Measurements from ENCODE around the gene ITGA11. TPM values are rescaled to one million over a fixed set of nuclear protein-coding genes. Genes with fewer than 3 reads are reported as not detected.

Gene ITGA11
- total and polyA plus RNA-seq, 4 experiments from 2014 or later: not detected

DNA sequence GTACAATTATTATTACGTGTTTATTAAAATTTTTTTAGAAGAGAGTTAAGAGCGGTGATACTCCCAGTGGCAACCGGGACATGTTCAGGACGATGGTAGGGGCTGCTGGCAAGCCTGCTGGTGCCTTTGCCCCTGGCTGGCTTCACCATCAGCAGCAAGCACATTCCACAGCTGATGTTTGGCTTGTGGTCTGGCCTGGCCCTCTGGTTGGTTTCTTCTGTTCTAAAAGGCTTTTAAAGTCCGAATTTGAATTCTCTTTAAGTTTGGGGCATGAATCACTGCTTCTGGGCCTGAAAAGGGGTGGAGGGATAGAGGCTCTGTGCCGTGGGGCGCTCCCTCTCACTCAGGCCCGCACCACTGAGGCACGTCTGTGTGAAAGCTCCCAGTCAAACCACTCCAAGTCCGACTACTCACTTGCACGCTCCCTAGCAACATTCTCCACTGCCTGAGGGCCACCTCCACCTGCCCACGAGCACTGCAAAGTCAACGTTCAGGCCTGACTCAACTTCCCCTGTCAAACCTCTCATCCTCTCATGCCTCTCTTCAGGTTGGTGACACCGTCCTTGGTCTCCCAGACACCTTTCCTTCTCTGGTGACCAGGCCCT is 10.1 kb downstream of the ITGA11 start:
- Mint-ChIP-seq H3K9me3 (peaks cover 0 to 1% (median 0%) of the 10 kb centered on the region in 8 donors), H3K27me3 (peaks cover 0 to 12% of the 10 kb centered on the region in 2 donors)
- CTCF ChIA-PET (ENCODE audit: partially characterized antibody): no interaction called here

DNA sequence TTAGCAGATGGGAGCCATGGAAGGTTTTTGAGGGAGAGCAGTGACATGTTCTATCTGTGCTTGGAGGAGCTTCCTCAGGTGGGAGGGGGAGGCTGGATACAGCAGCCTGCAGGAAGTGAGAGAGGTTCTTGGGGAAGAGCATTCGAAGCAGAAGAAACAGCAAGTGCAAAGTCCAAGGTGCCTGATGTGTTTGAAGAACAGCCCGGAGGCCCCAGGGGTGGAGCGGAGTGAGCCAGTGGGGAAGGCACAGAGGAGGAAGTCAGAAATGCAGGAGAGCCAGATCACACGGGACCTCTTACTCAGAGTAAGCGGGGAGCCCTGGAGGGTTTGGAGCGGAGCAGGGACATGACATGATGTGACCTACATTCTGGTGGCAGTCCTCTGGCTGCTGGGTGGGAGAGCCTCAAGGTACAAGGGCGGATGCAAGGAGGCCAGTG is 10.8 kb downstream of the ITGA11 start:
- H3K36me3 ChIP-seq (ENCODE audit: insufficient read depth, low read length): no peaks in the 10 kb centered on the region
- no peaks in the 10 kb centered on the region for H3K9me3 ChIP-seq (ENCODE audit: control insufficient read depth in 1 of 2, low read length in 2 of 2)
- H3K4me1 ChIP-seq (ENCODE audit: insufficient read depth, low read length): no peaks in the 10 kb centered on the region
- H3K27me3 ChIP-seq (ENCODE audit: insufficient read depth, low read length): no peaks in the 10 kb centered on the region
- no peak overlapping the region for H3K27ac ChIP-seq (ENCODE audit: low read depth, low read length)
- H3K9me3 Mint-ChIP-seq: peaks cover 0 to 1% (median 0%) of the 10 kb centered on the region in 8 donors
- intact Hi-C loops (cut with micrococcal nuclease): no loop called here
- peaks cover 0 to 12% of the 10 kb centered on the region in 2 donors for H3K27me3 Mint-ChIP-seq
- H3K4me3 ChIP-seq (ENCODE audit: low read length in 2 of 2): no peak overlapping the region
- ChIA-PET CTCF (ENCODE audit: partially characterized antibody) (no interaction called here), POLR2A (ENCODE audit: partially characterized antibody) (no interaction called here)
- H3K4me3 Mint-ChIP-seq: no peak overlapping the region
- peaks cover 0 to 1% (median 0%) of the 10 kb centered on the region in 4 donors for H3K4me1 Mint-ChIP-seq
- H3K27ac Mint-ChIP-seq: no peak overlapping the region
- H3K36me3 Mint-ChIP-seq: no peaks in the 10 kb centered on the region
- DNase-seq: no peak

More for the DNA sequence above, 10.1 kb downstream of the ITGA11 start:
- no peaks in the 10 kb centered on the region for H3K4me1 ChIP-seq (ENCODE audit: insufficient read depth, low read length)
- Mint-ChIP-seq H3K36me3 (no peaks in the 10 kb centered on the region), H3K27ac (no peak overlapping the region), H3K4me1 (peaks cover 0 to 1% (median 0%) of the 10 kb centered on the region in 4 donors), H3K4me3 (no peak overlapping the region)
- H3K27ac ChIP-seq (ENCODE audit: low read depth, low read length): no peak overlapping the region
- no peak overlapping the region for H3K4me3 ChIP-seq (ENCODE audit: low read length in 2 of 2)
- H3K36me3 ChIP-seq (ENCODE audit: insufficient read depth, low read length): no peaks in the 10 kb centered on the region
- POLR2A ChIA-PET (ENCODE audit: partially characterized antibody): no interaction called here
- no peak for DNase-seq
- H3K9me3 ChIP-seq (ENCODE audit: control insufficient read depth in 1 of 2, low read length in 2 of 2): no peaks in the 10 kb centered on the region
- no peaks in the 10 kb centered on the region for H3K27me3 ChIP-seq (ENCODE audit: insufficient read depth, low read length)
- intact Hi-C loops (cut with micrococcal nuclease): no loop called here

DNA sequence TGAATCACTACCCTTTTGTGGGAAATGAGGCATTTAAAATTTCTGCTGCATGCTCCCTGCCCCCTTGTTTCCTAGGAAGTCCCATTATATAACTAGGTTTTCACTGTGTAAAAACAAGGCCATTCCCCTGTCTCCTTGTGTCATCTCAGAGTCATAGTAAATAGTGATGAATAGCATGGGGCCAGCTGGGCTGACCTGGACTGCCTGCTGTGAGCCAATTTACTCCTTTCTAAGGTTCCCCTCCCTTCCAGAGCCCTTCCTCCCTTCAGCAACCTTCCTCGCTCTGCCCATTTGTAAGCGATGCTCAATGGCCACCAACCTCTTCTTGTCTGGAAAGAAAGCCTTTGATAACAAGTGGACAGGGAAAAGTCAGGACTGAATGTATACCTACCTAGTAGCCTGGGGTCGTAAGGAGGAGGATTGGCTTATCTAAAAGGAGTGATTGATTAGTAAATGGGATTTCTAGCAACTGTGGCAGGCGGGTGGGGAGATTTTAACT is 11.7 kb downstream of the ITGA11 start:
- Histone ChIP-seq H3K4me3 (ENCODE audit: low read length in 2 of 2) (no peak overlapping the region), H3K9me3 (ENCODE audit: control insufficient read depth in 1 of 2, low read length in 2 of 2) (no peaks in the 10 kb centered on the region), H3K36me3 (ENCODE audit: insufficient read depth, low read length) (no peaks in the 10 kb centered on the region), H3K27ac (ENCODE audit: low read depth, low read length) (no peak overlapping the region), H3K4me1 (ENCODE audit: insufficient read depth, low read length) (no peaks in the 10 kb centered on the region), H3K27me3 (ENCODE audit: insufficient read depth, low read length) (no peaks in the 10 kb centered on the region)
- ChIA-PET POLR2A (ENCODE audit: partially characterized antibody) (no interaction called here), CTCF (ENCODE audit: partially characterized antibody) (no interaction called here)
- Mint-ChIP-seq H3K4me1 (peaks cover 0 to 1% (median 0%) of the 10 kb centered on the region in 4 donors), H3K27me3 (peaks cover 0 to 12% of the 10 kb centered on the region in 2 donors), H3K9me3 (peaks cover 0 to 1% (median 0%) of the 10 kb centered on the region in 8 donors), H3K4me3 (no peak overlapping the region), H3K36me3 (no peaks in the 10 kb centered on the region), H3K27ac (no peak overlapping the region)
- intact Hi-C loops (cut with micrococcal nuclease): no loop called here
- DNase-seq: no peak

DNA sequence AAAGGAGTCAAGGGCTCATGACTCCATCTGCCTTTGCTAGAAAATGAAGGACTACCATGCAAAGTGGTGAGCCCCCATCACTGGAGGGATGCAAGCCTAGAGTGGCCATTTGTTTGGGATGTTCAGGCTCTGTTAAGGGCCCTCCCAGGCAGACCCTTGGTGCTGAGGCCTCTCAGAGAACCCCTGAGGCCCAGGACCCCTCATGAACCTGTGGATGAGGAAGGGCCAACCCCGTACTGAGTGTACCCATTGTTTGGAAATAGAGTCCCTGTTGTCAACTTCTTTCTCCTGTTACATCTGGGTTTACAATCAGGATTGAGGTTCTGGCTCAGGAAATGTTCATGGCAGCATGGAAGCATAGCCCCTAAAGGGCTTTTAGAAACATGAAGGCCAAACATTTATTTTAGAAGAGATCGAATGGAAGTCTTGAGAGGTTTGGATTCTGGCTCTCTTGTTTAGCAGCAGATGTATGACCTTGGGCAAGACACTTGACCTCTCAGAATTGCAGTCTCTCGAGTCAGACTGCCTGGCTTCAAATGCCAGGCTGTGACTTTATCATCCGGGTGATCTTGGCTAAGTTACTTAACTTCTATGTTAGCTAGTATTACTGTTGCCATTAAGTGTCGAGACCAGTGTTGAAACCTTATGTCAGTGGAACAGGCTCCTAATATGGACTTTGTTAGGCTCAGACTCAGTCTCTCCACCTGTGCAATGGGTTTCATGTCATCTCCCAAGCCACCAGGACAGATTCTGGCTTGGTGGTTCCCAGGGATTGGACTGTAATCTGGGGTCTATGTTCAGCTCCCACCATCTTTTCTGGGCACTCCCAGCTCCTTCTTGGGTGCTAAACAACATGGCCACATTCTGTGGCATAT is 12.4 kb downstream of the ITGA11 start:
- H3K4me3 ChIP-seq (ENCODE audit: low read length in 2 of 2): no peak overlapping the region

DNA sequence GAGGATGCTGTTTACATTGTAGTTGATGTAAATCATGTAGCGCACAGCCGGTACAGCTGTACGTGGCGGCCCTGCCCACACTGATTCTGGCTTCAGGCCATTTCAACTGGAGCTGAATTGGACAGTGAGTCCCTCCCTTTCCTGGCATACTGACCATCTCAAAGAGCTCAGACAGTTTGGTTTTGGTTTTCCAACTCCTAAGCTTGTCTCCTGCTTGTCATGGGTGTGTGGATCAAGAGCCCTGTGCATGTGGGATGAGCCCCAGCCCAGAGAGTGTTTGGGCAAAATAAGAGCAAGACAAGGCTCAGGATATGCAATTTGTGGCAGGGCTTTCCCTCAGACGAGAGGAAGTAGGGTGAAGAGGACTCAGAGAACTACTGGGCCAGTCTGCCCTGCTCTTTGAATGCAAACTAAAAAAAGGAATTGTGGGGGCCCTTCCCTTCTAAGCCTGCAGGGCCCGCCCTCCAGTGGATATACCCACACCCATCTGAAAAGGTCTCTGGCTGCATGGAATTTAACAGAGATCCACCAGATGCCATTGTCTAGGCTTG is 13.3 kb downstream of the ITGA11 start:
- peaks cover 0 to 1% (median 0%) of the 10 kb centered on the region in 4 donors for H3K4me1 Mint-ChIP-seq
- ChIA-PET POLR2A (ENCODE audit: partially characterized antibody) (no interaction called here), CTCF (ENCODE audit: partially characterized antibody) (no interaction called here)
- DNase-seq: no peak
- peaks cover 0 to 1% (median 0%) of the 10 kb centered on the region in 8 donors for H3K9me3 Mint-ChIP-seq
- Histone ChIP-seq H3K4me3 (ENCODE audit: low read length in 2 of 2) (no peak overlapping the region), H3K36me3 (ENCODE audit: insufficient read depth, low read length) (no peaks in the 10 kb centered on the region), H3K9me3 (ENCODE audit: control insufficient read depth in 1 of 2, low read length in 2 of 2) (no peaks in the 10 kb centered on the region), H3K27me3 (ENCODE audit: insufficient read depth, low read length) (no peaks in the 10 kb centered on the region), H3K27ac (ENCODE audit: low read depth, low read length) (no peak overlapping the region), H3K4me1 (ENCODE audit: insufficient read depth, low read length) (no peaks in the 10 kb centered on the region)
- H3K36me3 Mint-ChIP-seq: no peaks in the 10 kb centered on the region
- no peak overlapping the region for H3K27ac Mint-ChIP-seq
- no peak overlapping the region for H3K4me3 Mint-ChIP-seq
- intact Hi-C loops (cut with micrococcal nuclease): no loop called here
- H3K27me3 Mint-ChIP-seq: peaks cover 0 to 14% of the 10 kb centered on the region in 2 donors

More for the DNA sequence above, 12.4 kb downstream of the ITGA11 start:
- DNase-seq: no peak
- Histone ChIP-seq H3K27ac (ENCODE audit: low read depth, low read length) (no peak overlapping the region), H3K4me1 (ENCODE audit: insufficient read depth, low read length) (no peaks in the 10 kb centered on the region), H3K36me3 (ENCODE audit: insufficient read depth, low read length) (no peaks in the 10 kb centered on the region), H3K27me3 (ENCODE audit: insufficient read depth, low read length) (no peaks in the 10 kb centered on the region), H3K9me3 (ENCODE audit: control insufficient read depth in 1 of 2, low read length in 2 of 2) (no peaks in the 10 kb centered on the region)
- intact Hi-C loops (cut with micrococcal nuclease): no loop called here
- H3K36me3 Mint-ChIP-seq: no peaks in the 10 kb centered on the region
- peaks cover 0 to 14% of the 10 kb centered on the region in 2 donors for H3K27me3 Mint-ChIP-seq
- POLR2A ChIA-PET (ENCODE audit: partially characterized antibody): no interaction called here
- H3K9me3 Mint-ChIP-seq: peaks cover 0 to 1% (median 0%) of the 10 kb centered on the region in 8 donors
- H3K27ac Mint-ChIP-seq: no peak overlapping the region
- H3K4me1 Mint-ChIP-seq: peaks cover 0 to 1% (median 0%) of the 10 kb centered on the region in 4 donors
- H3K4me3 Mint-ChIP-seq: no peak overlapping the region
- CTCF ChIA-PET (ENCODE audit: partially characterized antibody): no interaction called here

DNA sequence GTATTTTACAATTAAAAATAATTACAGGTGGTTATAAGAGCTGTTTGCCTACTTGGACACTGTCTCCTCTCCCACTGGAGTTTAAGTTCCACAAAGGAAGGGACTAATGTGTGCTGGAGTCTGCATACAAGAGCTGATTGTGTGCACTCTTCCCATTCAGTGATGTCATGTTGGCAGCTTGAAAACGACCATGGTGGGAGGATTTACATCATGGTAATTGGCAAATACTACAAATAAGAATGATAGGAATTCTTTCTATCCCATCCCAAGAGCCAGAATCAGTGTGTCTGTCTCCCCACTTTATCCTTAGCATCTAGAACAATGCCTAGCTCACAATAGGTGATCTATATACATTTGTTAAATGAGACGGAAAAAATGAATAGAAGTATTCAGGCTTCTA is 14.1 kb downstream of the ITGA11 start:
- no peaks in the 10 kb centered on the region for H3K27me3 ChIP-seq (ENCODE audit: insufficient read depth, low read length)
- ChIA-PET CTCF (ENCODE audit: partially characterized antibody) (no interaction called here), POLR2A (ENCODE audit: partially characterized antibody) (no interaction called here)
- no peaks in the 10 kb centered on the region for H3K36me3 ChIP-seq (ENCODE audit: insufficient read depth, low read length)
- Mint-ChIP-seq H3K4me3 (no peak overlapping the region), H3K27me3 (peaks cover 0 to 14% of the 10 kb centered on the region in 2 donors), H3K4me1 (peaks cover 0 to 1% (median 0%) of the 10 kb centered on the region in 4 donors), H3K36me3 (no peaks in the 10 kb centered on the region), H3K9me3 (peaks cover 0 to 1% (median 0%) of the 10 kb centered on the region in 8 donors), H3K27ac (no peak overlapping the region)
- intact Hi-C loops (cut with micrococcal nuclease): no loop called here
- no peak overlapping the region for H3K4me3 ChIP-seq (ENCODE audit: low read length in 2 of 2)
- H3K4me1 ChIP-seq (ENCODE audit: insufficient read depth, low read length): no peaks in the 10 kb centered on the region
- no peak for DNase-seq
- no peak overlapping the region for H3K27ac ChIP-seq (ENCODE audit: low read depth, low read length)
- H3K9me3 ChIP-seq (ENCODE audit: control insufficient read depth in 1 of 2, low read length in 2 of 2): no peaks in the 10 kb centered on the region

DNA sequence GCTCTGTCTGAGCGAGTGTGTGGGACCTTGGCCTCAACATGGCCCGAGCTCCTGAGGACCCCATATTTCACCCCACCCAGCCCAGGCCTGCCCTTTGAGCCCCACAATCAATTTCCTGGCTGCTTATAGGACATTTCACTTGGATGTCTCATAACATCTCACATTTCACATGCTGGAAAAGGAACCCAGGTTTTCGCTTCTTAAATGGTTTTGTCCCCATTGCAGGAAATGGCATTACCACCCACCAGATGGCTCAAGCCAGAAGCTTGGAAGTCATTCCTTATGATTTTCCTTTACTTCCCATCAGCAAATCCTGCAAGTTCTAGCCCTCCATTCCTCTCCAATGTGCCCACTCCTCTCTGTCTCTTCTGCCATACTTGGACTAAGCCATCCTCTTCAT is 14.9 kb downstream of the ITGA11 start:
- Mint-ChIP-seq H3K27me3 (peaks cover 0 to 11% of the 10 kb centered on the region in 2 donors), H3K36me3 (no peaks in the 10 kb centered on the region), H3K4me3 (no peak overlapping the region), H3K9me3 (no peaks in the 10 kb centered on the region), H3K27ac (no peak overlapping the region), H3K4me1 (peaks cover 0 to 1% (median 0%) of the 10 kb centered on the region in 4 donors)
- Histone ChIP-seq H3K4me3 (ENCODE audit: low read length in 2 of 2) (no peak overlapping the region), H3K9me3 (ENCODE audit: control insufficient read depth in 1 of 2, low read length in 2 of 2) (no peaks in the 10 kb centered on the region), H3K36me3 (ENCODE audit: insufficient read depth, low read length) (no peaks in the 10 kb centered on the region), H3K27me3 (ENCODE audit: insufficient read depth, low read length) (no peaks in the 10 kb centered on the region), H3K27ac (ENCODE audit: low read depth, low read length) (no peak overlapping the region), H3K4me1 (ENCODE audit: insufficient read depth, low read length) (no peaks in the 10 kb centered on the region)
- POLR2A ChIA-PET (ENCODE audit: partially characterized antibody): no interaction called here
- intact Hi-C loops (cut with micrococcal nuclease): no loop called here
- CTCF ChIA-PET (ENCODE audit: partially characterized antibody): no interaction called here
- no peak for DNase-seq
